GM21529 (cell line): Measurements from ENCODE around the gene TAS2R38.
"Not testable (repeated sequence)": the region's sequence is repeated elsewhere in the genome, so short reads cannot be mapped to it uniquely, and the experiment has no call there.

Experiments
- ATAC-seq: cut with Tn5 transposase; IDR thresholded peaks from one replicate; pipeline ENCODE4 v1.9.1; 2021; ENCODE audit not compliant: unreplicated experiment

The TAS2R38 gene

DNA sequence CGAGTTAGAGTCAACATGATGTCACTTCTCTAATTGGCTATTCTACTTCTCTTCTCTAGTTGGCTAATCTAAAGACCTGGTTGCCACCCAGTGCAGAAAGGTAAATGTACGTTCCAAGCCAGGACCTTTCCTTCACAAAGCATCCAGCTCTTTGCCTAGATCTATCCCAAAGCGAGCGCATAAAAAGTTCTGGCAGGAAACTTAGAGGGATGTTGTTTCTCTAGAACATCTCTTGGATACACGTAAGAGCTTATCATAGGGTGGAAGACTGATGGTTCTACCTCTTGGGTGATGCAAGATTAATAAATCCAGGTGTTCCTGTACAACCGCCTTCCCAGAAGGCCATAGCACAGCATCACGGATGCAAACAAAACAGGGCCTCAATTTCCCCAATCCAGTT lies at the start of gene TAS2R38:
TSS of gene TAS2R38 (minus strand) at position 101 of the 400 bp plus-strand sequence. CDS start at position 17, 84 bp downstream.
- ATAC-seq = no peak

DNA sequence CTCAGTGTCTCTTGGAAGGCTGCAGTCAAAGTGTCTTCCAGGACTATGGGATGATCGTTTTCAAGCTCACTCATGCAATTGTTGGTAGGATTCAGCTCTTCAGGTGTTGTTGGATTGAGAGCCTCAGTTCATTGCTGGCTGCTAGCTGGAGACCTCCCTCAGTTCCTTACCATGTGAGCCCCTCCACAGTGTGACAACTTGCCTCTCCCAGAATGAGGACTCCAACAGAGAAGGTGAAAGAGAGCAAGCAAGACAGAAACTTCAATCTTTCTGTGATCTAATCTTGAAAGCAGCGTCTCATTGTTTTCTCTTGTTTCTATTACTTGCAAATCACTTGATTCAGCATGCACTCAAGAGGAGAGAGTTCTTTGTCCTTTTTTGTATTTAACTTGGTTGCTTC lies 44.6 kb upstream of the TAS2R38 start:
- no peak for ATAC-seq

DNA sequence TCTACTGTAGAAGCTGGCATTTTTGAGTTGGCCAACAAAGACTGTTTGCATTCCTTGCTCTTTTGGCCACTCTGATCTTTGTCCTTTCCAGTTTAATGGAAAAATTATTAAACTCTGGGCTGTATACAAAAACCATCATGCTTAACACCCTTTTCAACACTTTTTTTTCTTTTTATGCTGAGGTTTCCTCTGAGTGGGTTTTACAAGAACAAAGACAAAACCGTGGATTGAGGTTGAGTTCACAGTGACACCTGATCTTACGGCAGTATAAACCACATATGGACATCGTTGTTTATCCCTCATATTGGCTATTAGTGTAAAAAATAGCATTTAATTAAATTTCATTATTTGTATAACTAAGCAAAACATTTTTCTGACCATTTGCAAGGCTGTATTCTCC lies 43.9 kb upstream of the TAS2R38 start:
- no peak for ATAC-seq

DNA sequence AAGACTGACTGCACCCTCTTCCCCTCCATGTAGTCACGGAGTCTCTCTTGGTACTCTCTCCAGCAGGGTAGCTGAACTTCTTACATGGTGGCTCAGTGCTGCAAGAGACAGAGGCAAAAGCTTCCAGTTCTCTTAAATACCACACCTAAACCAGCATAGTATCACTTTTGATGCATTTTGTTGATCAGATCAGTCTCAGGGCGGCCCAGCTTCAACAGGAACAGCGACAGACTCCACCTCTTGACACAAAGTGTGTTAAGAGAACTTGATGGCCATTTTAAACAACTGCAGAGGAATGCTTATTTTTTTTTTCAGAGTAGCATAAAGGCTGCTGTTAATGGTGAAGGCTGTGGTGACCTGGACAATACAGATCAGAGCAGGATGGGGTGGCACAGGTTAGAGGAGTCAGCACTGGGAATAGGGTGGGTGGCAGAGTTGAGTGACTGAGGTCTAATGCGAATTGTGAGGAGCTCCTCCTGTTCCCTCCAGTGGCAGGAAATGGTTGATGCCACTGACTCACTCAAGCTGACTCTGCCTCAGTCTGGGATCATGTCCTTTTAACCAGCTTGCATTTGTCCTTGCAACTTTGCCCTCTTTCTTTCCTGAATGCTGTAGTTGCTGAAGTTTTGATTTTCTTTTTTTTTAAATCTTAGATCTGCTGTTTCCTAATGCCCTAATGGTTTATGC lies 39.4 kb upstream of the TAS2R38 start:
- no peak for ATAC-seq

DNA sequence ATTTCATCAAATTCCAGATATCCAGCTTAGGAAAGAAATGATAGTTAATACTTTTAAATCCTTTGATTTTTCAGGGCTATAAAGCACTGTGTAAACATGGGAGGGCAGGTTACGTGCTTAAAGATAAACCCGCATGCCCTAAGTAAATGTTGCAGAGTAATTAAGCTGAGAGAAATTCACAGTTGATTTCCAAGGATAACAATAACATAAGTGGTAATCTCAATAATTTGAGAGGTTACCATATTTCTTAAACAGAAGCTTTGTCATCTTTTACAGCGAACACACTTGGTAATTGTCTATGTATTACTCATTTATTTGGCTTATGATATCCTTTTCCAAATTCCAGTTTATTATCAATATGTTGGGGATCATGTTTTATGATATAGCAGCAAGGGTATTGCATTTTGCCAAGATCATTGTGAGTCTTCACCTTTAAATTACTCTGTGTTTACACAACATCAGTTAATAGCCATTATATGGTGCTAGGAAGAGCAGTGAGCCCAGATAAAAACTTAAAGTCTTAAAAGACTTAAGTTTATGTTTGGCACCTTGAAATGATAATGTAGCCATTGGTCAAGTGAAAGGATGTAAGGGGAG lies 37.5 kb upstream of the TAS2R38 start:
- ATAC-seq = no peak

DNA sequence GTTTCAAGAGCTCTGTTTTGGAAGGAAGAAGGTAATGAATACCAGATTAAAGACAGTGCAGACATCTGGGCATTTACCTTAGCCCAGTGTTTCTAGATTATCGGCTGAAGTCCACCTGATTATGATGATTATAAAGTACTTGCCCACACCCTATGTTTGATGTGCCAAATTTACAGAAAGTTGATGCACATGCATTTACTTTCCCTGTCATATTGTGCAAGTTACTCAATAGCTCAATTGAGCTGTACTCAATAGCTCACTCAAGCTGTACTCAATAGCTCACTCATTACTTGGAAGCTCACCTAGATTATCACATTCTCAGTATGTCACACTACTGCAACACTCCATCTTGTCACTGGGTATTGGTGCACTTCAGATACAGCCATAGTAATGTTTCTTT lies 35.6 kb upstream of the TAS2R38 start:
- ATAC-seq = no peak

DNA sequence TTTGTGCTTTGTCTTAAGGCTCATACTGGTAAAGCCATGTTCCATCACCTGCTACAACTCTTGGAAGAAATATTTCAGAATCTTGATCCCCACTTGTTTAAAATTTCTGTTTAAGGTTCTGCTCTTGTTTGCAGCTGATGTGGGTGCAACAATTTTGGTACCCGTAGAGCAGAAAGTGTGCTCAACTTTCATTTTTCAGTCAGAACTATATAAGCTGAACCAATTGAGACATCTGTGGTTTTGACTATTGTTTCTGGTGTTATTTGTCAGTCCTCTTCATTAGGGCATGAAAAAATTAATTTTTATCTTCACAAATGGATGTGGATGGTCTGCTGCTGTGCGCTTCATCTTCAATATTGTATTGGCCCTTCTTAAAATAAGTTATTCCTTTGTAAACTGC lies 33.0 kb upstream of the TAS2R38 start:
- ATAC-seq = no peak

DNA sequence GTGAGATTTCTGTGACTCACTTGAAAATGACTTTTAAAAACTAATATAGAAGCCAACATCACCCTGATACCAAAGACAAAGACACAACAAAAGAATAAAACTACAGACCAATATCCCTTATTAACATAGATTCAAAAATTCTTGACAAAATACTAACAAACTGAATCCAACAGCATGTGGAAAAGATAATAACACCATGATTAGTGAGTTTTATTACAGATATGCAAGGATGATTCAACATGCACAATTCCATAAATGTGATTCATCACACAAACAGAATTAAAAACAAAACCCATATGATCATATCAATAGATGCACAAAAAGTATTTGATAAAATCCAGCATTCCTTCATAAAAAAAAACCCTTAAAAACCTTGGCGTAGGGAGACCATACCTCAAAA lies 28.6 kb upstream of the TAS2R38 start:
- ATAC-seq = no peak

DNA sequence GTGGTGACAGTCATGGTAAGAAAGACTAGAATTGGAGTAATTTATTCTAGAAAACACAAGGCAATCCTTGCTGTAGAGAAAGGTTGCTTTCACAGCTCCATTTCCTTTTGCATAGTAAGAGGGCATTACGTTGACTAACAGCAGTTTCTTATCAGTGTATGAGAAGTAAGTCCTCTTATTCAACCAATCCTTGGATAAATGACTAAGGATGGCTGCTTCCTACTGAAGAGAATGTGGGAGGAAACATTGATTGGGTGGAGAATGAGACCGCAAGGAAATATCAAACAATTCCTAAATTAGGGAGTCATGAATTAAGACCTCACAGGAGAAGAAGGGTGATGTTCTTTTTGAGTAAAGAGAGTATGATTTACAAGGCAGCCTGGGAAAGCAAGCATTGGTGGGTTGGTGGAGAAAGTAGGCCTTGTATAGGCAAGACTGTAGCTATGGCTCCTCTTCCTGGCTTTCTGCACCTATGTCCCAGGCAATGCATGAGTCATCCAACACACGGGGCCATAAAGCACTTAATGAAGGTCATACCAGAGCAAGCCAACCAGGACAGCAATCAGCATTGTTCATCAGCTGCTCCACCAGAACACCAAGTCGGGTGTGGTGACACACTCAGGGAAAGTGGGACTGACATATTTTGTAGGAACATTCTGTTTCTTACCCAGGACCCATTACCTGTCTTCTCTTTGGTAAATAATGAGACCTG lies 27.7 kb upstream of the TAS2R38 start:
- no peak for ATAC-seq

DNA sequence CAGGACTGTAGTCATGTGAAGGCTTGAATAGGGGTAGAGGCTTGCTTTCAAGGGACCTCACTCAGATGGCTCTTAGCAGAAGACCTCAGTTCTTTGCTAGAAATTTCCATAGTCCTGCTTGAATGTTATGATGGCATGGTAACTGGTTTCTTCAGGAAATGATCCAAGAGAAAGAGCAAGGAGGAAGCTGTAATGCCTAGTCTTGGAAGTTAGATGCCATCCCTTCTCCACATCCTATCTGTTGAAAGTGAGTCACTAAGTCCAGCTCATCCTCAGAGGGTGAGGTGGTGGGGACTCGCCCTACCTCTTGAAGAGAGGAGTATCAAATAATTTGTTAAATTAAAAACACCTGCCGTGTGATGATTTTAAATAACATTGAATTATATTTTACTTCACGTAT lies 26.7 kb upstream of the TAS2R38 start:
- ATAC-seq = no peak

DNA sequence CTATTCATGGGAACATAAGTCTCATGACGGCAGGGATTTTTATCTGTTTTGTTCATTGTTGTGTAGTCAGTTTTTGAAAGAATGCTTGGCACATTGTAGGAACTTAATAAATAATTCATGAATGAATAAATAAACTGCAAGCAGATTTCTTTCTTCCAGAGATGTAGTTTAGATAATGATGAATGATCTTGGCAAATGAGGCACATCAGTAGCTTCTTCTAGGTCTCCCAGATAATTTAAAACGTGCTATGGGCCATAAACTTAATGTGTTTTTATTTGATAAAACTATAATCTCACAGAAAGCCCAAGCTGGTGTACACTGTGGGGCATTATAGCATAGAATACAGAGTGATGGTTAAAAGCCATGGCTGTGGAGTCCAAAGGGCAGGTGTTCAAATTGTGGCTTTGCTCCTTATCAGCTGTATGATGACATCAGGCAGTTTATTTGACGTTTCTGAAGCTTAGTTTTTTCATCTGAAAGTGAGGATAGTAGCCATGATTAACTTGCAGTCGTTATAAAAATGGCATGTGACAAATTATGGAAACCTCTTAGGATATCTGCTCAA lies 25.6 kb upstream of the TAS2R38 start:
- ATAC-seq = no peak

DNA sequence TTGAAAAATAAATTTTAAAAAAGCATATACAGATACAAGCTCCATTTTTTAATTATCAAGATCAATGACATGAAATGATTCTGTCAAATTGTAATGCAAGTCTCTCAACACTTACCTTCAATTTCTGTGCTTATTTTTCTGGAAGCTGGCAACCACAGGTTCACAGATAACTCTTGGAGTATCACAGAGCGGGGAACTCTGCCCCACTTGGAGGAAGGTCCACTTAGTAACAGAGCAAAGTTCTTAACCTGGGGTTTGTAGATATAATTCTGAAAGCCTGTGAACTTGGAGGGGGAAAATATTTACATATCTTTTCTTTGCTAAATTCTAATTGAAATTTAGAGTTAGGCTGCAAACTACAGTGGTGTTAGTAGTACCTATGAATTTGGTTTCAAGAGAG lies 19.8 kb upstream of the TAS2R38 start:
- ATAC-seq = no peak

DNA sequence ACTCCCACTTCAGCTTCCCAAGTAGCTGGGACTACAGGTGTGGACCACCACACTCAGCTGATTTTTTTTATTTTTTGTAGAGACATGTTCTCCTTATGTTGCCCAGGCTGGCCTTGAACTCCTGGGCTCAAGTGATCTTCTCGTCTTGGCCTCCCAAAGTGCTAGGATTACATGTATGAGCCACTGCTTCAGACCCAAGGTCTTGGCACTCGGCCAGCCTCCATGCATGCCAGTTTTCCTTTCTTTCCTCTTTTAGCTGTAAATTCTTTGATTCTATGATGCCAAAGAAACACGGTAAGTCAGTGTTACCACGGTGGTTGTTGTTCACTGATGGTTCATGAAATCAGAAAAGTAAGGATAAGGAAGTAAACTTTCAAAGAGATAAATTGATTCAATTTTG lies 19.1 kb upstream of the TAS2R38 start:
- ATAC-seq = no peak

DNA sequence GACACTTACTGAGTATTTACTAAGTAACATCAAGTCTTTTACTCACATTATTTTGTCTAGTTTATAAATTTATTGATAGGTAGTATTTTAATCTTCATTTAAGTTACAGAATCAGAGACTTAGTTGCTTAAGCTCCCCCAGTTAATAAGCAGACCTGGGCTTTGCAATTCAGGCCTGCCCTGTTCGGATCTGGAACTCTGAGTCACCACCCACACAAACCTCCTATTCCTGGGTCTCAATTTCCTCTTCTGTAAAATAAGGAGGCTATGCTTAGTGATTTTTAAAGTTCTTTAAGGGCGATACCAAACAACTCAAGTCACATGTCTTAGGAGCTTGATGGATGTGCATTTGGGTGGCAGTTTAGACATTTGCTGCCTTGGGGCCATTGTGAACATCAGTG lies 18.6 kb upstream of the TAS2R38 start:
- ATAC-seq = no peak

DNA sequence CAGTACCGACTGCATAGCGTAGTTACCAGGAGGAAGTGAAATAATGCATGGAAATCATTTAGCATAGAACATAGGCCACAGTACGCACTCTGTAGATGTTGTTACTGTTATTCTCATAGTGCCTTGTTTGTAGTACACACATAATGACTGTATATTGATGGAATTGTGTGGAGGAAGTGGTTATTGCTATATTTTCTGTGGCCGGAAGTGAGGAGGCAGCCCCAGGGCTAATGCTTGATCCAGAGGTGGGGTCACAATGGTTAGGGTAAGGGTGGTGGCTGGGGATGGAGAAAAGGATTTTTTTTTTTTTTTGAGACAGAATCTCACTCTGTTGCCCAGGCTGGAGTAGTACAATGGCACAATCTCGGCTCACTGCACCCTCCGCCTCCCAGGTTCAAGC lies 17.6 kb upstream of the TAS2R38 start:
- no peak for ATAC-seq

DNA sequence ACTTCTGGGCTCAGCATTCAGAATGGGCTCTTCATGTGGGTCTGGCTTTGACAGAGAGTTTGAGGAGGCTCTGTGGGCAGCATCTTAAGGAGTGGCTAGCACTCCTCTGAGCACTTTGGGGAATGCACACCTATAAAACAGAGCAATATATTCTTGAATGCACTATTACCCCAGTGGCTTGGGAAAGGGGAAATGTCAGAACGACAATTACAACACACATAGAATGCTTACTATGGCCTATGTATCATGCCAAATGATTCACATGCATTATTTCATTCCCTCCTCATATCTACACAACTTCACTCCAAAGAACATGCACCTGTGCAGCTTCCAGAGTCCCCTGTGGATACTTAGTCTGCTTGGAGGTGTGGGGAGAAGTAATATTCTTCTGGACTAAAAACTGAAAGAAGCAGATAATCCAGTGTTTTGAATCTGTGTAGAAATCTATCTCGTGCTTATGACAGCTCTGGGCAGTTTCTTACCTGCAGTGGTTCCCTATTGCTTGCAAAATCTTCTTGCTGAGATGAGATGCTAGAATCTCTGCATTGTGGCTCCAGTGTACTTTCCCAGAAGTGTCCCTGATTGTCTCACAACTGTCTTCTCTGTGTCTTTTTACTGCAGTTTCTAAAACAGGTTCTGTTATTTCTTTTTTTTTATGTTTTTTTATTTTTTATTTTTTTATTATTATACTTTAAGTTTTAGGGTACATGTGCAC lies 16.6 kb upstream of the TAS2R38 start:
- no peak for ATAC-seq

DNA sequence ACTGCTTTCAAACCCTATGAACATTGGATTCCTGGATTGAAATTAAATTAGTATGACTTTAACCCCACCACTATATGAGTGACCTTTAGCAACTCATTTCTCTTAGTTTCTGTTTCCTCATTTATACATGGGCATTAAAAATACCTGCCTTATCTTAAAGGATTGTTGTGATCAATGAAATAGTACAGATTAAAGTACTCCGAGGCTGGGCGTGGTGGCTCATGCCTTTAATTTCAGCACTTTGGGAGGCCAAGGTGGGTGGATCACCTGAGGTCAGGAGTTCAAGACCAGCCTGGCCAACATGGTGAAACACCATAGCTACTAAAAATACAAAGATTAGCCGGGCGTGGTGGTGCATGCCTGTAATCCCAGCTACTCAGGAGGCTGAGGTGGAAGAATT lies 14.2 kb upstream of the TAS2R38 start:
- not testable (repeated sequence) for ATAC-seq

DNA sequence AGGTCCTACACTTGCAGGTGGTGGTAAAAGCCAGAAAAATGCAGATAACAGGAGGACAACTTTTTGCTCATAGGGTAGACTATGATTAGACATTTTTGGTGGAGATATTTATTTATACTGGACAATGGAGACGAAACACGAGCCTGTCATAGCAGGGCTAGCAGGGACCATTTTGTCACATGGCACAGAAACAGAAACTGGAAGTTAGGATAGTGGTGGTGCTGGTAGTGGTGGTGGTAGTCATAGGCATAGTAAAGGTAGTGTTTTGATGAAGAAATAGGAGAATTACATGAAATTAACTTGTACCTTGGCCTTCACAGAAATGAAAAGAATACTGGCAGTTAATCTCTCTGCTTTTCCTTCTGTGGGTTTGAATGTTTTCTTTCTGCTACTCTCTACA lies 13.3 kb upstream of the TAS2R38 start:
- ATAC-seq = no peak

DNA sequence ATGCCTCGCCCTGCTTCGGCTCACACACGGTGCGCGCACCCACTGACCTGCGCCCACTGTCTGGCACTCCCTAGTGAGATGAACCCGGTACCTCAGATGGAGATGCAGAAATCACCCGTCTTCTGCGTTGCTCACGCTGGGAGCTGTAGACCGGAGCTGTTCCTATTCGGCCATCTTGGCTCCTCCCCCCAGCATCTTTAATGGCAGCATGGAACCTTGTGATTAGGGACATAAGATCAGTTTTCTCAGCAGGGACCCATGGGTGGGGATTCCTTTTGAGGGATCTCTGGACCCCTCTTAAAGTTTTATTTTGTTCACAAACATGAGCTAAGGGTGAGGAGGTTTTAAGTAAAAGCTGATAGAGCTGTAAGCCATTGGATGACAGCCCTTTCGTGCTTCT lies 12.4 kb upstream of the TAS2R38 start:
- not testable (repeated sequence) for ATAC-seq

DNA sequence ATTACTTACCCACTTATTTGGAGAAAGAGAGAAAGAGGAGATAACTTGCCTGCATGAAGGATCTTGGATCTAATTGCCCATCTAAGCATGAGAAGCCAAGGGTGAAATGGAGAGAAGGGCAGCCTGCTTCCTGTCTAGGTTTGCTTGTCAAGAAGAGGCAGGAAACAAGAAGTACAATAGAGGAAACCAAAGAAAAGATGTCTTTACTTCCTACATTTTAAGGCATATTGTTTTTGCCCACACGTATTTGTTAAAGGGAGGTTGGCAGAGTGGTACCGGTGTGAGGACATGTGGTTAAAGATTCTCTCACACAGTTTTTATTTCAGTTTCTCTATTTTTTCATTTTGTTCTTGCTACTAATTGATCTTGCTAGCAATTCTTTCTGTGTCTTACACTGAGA lies 6.0 kb upstream of the TAS2R38 start:
- no peak for ATAC-seq

DNA sequence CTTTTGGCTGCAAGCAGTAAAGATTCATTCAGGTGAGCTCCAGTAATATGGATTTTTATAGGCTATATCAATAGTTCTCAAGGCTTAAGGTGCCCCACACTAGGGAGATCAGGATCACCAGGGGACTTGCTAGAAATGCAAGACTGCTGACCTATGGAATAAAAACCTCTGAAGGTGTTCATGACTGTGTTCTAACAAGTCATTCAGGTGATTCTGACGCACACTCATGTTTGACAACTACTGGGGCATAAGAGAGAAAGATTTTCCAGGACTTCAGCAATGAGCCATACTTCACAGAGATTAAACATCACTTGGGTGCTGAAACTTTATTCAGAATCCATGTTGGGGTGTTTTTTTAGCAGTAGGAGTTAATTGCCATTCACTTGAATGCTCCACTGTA lies 4.8 kb upstream of the TAS2R38 start:
- ATAC-seq = no peak
